H1 (cell line): ENCODE measurements around the gene GFY. TPM values are rescaled to one million over a fixed set of nuclear protein-coding genes. Genes with fewer than 3 reads are reported as not detected.

Experiments
- CTCF ChIA-PET: fragments of 300-600 bp; sonication (Branson Sonifier 250); formaldehyde crosslinking; loops from one replicate; lab custom pipeline; 2021; ENCODE audit not compliant: partially characterized antibody; lab: Charles Lee
- POLR2A ChIA-PET: fragments of 300-600 bp; sonication (Branson Sonifier 250); formaldehyde crosslinking; loops from one replicate; lab custom pipeline; 2021; ENCODE audit warnings: inconsistent platforms; ENCODE audit not compliant: partially characterized antibody; lab: Charles Lee
- DNase-seq, 2 experiments: peaks; one replicate each; pipeline versions ENCODE4 v3.0.0 to v3.0.0-alpha.2; 2010 to 2022; ENCODE audit warnings: low spot score in 2 of 2, low read depth in 1 of 2, mixed read lengths in 1 of 2
- FAIRE-seq: peaks from 2 replicates; lab custom pipeline; 2011; peaks lifted over from hg19 to GRCh38; lab: Jason Lieb, UNC
- H2AFZ ChIP-seq: 2 replicates; pipeline ENCODE4 v1.8.1; 2012; ENCODE audit warnings: low read length, inconsistent platforms
- H2AK5ac ChIP-seq: 2 replicates; pipeline ENCODE4 v1.6.1; 2013; ENCODE audit warnings: low read depth, low read length
- H2BK120ac ChIP-seq: replicated peaks from 2 replicates; pipeline ENCODE3; 2013; ENCODE audit warnings: low read depth, low read length, inconsistent platforms
- H2BK12ac ChIP-seq: 2 replicates; pipeline ENCODE4 v1.6.1; 2013; ENCODE audit warnings: low read depth, low read length
- H2BK15ac ChIP-seq: 2 replicates; pipeline ENCODE4 v1.6.1; 2013; ENCODE audit warnings: low read length
- H2BK20ac ChIP-seq: 2 replicates; pipeline ENCODE4 v1.6.1; 2013; ENCODE audit warnings: low read length
- H2BK5ac ChIP-seq: 2 replicates; pipeline ENCODE4 v1.6.1; 2013; ENCODE audit warnings: low read depth, low read length
- H3K14ac ChIP-seq: 2 replicates; pipeline ENCODE4 v1.6.1; 2013; ENCODE audit warnings: inconsistent platforms; ENCODE audit not compliant: insufficient read length
- H3K18ac ChIP-seq: 2 replicates; pipeline ENCODE4 v1.6.1; 2013; ENCODE audit warnings: low read length; ENCODE audit errors: extremely low read depth
- H3K23ac ChIP-seq: 2 replicates; pipeline ENCODE4 v1.6.1; 2013; ENCODE audit warnings: inconsistent platforms; ENCODE audit not compliant: insufficient read length
- H3K23me2 ChIP-seq: 2 replicates; pipeline ENCODE4 v1.6.1; 2013; ENCODE audit warnings: low read depth, low read length
- H3K27ac ChIP-seq: 2 replicates; pipeline ENCODE4 v1.6.1; 2011; ENCODE audit warnings: low read depth, low read length, inconsistent platforms
- H3K27me3 ChIP-seq, 4 experiments: replicated peaks in 1 of 4; 1 replicate in 1 of 4; 2 replicates in 3 of 4; pipeline versions ENCODE4 v1.6.1 to v1.8.1; 2011 to 2013; ENCODE audit warnings: low read length in 3 of 4, mild to moderate bottlenecking in 3 of 4, inconsistent platforms in 2 of 4, mixed read lengths in 2 of 4, moderate library complexity in 1 of 4; ENCODE audit not compliant: control insufficient read depth in 3 of 4, insufficient read depth in 3 of 4; ENCODE audit errors: extremely low read depth in 1 of 4
- H3K36me3 ChIP-seq, 4 experiments: 2 replicates each; pipeline versions ENCODE4 v1.6.1 to v1.8.1; 2011 to 2013; ENCODE audit warnings: mild to moderate bottlenecking in 4 of 4, low read length in 3 of 4, moderate library complexity in 2 of 4, control low read depth in 1 of 4, inconsistent platforms in 1 of 4; ENCODE audit not compliant: insufficient read depth in 4 of 4, control insufficient read depth in 2 of 4
- H3K4ac ChIP-seq: replicated peaks from 2 replicates; pipeline ENCODE3; 2013; ENCODE audit warnings: low read length, low read depth, mixed read lengths, inconsistent platforms; ENCODE audit not compliant: insufficient read length
- H3K4me1 ChIP-seq, 4 experiments: replicated peaks in 1 of 4; 1 replicate in 1 of 4; 2 replicates in 3 of 4; pipeline versions ENCODE4 v1.6.1 to v1.8.1; 2011 to 2013; ENCODE audit warnings: low read length in 3 of 4, inconsistent platforms in 2 of 4, mixed read lengths in 1 of 4; ENCODE audit not compliant: insufficient read depth in 4 of 4, control insufficient read depth in 3 of 4
- H3K4me2 ChIP-seq, 2 experiments: 2 replicates each; pipeline versions ENCODE4 v1.6.1 to v1.8.1; 2011 to 2013; ENCODE audit warnings: low read depth in 2 of 2, low read length in 2 of 2, control low read depth in 1 of 2, inconsistent platforms in 1 of 2, mild to moderate bottlenecking in 1 of 2; ENCODE audit not compliant: insufficient read depth in 1 of 2
- H3K4me3 ChIP-seq, 4 experiments: fragments of 200-600, 300-600 bp in 1 of 4; sonication (generic), shearing (Covaris generic), sonication (Bioruptor Twin) in 1 of 4; 2 replicates each; pipeline versions ENCODE4 v1.5.1 to v1.8.1; 2011 to 2016; ENCODE audit warnings: low read length in 4 of 4, low read depth in 3 of 4, control low read depth in 2 of 4, inconsistent platforms in 2 of 4, mild to moderate bottlenecking in 2 of 4, mixed read lengths in 1 of 4, moderate library complexity in 1 of 4; ENCODE audit not compliant: insufficient read depth in 2 of 4; ENCODE audit errors: extremely low read depth in 1 of 4
- H3K56ac ChIP-seq: replicated peaks from 2 replicates; pipeline ENCODE3; 2013; ENCODE audit warnings: low read depth, mild to moderate bottlenecking, mixed read lengths, low read length, inconsistent platforms; ENCODE audit not compliant: insufficient read length
- H3K79me1 ChIP-seq: 2 replicates; pipeline ENCODE4 v1.6.1; 2013; ENCODE audit warnings: low read depth, low read length, control low read depth
- H3K79me2 ChIP-seq, 2 experiments: 2 replicates each; pipeline versions ENCODE4 v1.6.1 to v1.8.1; 2012 to 2013; ENCODE audit warnings: low read length in 2 of 2, mild to moderate bottlenecking in 2 of 2, inconsistent platforms in 1 of 2; ENCODE audit not compliant: insufficient read depth in 2 of 2, control insufficient read depth in 1 of 2
- H3K9ac ChIP-seq, 4 experiments: replicated peaks in 1 of 4; 1 replicate in 1 of 4; 2 replicates in 3 of 4; pipeline versions ENCODE4 v1.6.1 to v1.8.1; 2011 to 2013; ENCODE audit warnings: low read depth in 3 of 4, low read length in 3 of 4, control low read depth in 2 of 4, mild to moderate bottlenecking in 2 of 4, moderate library complexity in 2 of 4, inconsistent platforms in 1 of 4; ENCODE audit errors: extremely low read depth in 1 of 4
- H3K9me3 ChIP-seq, 2 experiments: 2 replicates each; pipeline versions ENCODE4 v1.6.1 to v1.8.1; 2012 to 2013; ENCODE audit warnings: mild to moderate bottlenecking in 2 of 2, moderate library complexity in 2 of 2, control low read depth in 1 of 2, inconsistent platforms in 1 of 2, low read depth in 1 of 2, low read length in 1 of 2, mixed read lengths in 1 of 2; ENCODE audit not compliant: insufficient read depth in 2 of 2
- H4K20me1 ChIP-seq, 2 experiments: replicated peaks in 1 of 2; 2 replicates each; pipeline versions ENCODE3 to v1.8.1; 2011 to 2013; ENCODE audit warnings: inconsistent platforms in 2 of 2, low read length in 2 of 2, mild to moderate bottlenecking in 1 of 2; ENCODE audit not compliant: insufficient read depth in 2 of 2, control insufficient read depth in 1 of 2
- H4K5ac ChIP-seq: 2 replicates; pipeline ENCODE4 v1.6.1; 2013; ENCODE audit warnings: low read length, low read depth, mixed read lengths, inconsistent platforms; ENCODE audit not compliant: insufficient read length
- H4K8ac ChIP-seq: 2 replicates; pipeline ENCODE4 v1.8.0; 2013; ENCODE audit warnings: mild to moderate bottlenecking, moderate library complexity, low read length, inconsistent platforms; ENCODE audit not compliant: insufficient read depth; ENCODE audit errors: extremely low read depth
- H4K91ac ChIP-seq: replicated peaks from 2 replicates; pipeline ENCODE3; 2013; ENCODE audit warnings: low read length, mixed read lengths, inconsistent platforms; ENCODE audit not compliant: insufficient read length
- MAFK ChIP-seq: IDR thresholded peaks from 2 replicates; pipeline ENCODE4 v1.6.1; 2012; ENCODE audit warnings: low read depth, mild to moderate bottlenecking, improper control_type of control experiment, low read length
- SIRT6 ChIP-seq: IDR thresholded peaks from one replicate; pipeline ENCODE4 v1.7.1; 2012; ENCODE audit warnings: low read length, inconsistent platforms
- WGBS, 2 experiments: shearing (Covaris generic) in 1 of 2; methylation state at CpG; one replicate each; pipeline versions ENCODE4 v1.1.6 to v1.1.7; 2013 to 2015; ENCODE audit warnings: low lambda C conversion rate in 2 of 2, mixed read lengths in 2 of 2, inconsistent platforms in 1 of 2, low coverage in 1 of 2, missing lambda C conversion rate in 1 of 2; ENCODE audit not compliant: insufficient replicate concordance in 2 of 2, insufficient coverage in 1 of 2, insufficient read length in 1 of 2; ENCODE audit errors: extremely low coverage in 1 of 2, missing lambda C conversion rate in 1 of 2; 5-methylcytosine and 5-hydroxymethylcytosine counted together
- polyA plus RNA-seq, 7 experiments: library from polyadenylated mRNA; depleted of rRNA in 3 of 7; stranded (reverse) in 5 of 7; unstranded in 2 of 7; fragments of >200 nt in 5 of 7; fragments of 200-250 nt in 2 of 7; gene quantifications; 1 replicate in 5 of 7; 2 replicates in 1 of 7; 4 replicates in 1 of 7; pipeline versions ENCODE4 v1.2.1 to v1.2.3, GENCODE V29; 2011 to 2013; ENCODE audit warnings: missing spikeins in 2 of 7, mixed read lengths in 2 of 7
- total RNA-seq: library from RNA; stranded (reverse); fragmentation: NEBNext Ultra II Directional; extraction: Animal tissue kit (Norgen Biotek cat#: 25700); gene quantifications from 2 replicates; pipeline ENCODE4 v1.2.1, GENCODE V29; 2021

GFY gene
- total and polyA plus RNA-seq, 2 of the 8 experiments (the other 6 are each of a cell fraction or from before 2014, with no cell fraction given), result 0.68 to 0.93 TPM

- no peak for FAIRE-seq
- ChIA-PET CTCF (interaction anchor here (0.5 to 2.0 kb wide), 5 partner anchors 8 to 90 kb away, joined by 3 to 11 read pairs (median 3); partner anchors contain the start of gene FLT3LG), POLR2A (no interaction called here)
- no peaks in the 10 kb centered on the region for H3K79me2 ChIP-seq
- H3K4me2 ChIP-seq, result no peak overlapping the region
- no peak overlapping the region for H3K14ac ChIP-seq
- no peak overlapping the region for H3K56ac ChIP-seq
- no peaks in the 10 kb centered on the region for H3K79me1 ChIP-seq
- no peak overlapping the region for H3K23ac ChIP-seq
- no peak overlapping the region for H3K4ac ChIP-seq
- H2BK12ac ChIP-seq, result no peak overlapping the region
- H2AFZ ChIP-seq, result no peak overlapping the region
- no peak overlapping the region for H2BK120ac ChIP-seq
- H4K8ac ChIP-seq, result no peak overlapping the region
- no peak overlapping the region for H3K18ac ChIP-seq
- no peaks in the 10 kb centered on the region for H3K36me3 ChIP-seq
- H3K4me1 ChIP-seq, result no peaks in the 10 kb centered on the region
- no peaks in the 10 kb centered on the region for H3K27me3 ChIP-seq
- no peak overlapping the region for H3K27ac ChIP-seq
- 71% methylated on average over 1 of the region's 1 CpG; no CpG with 5 or more reads in 1 of the 2 experiments for WGBS, 2 experiments
- H2BK5ac ChIP-seq, result no peak overlapping the region
- no peak overlapping the region for H2BK20ac ChIP-seq
- DNase-seq, result no peak
- no peak overlapping the region for H3K4me3 ChIP-seq
- TF ChIP-seq MAFK (peak; percentile 14; the same call in 1 of the 2 replicates), SIRT6 (no peak)
- H3K9me3 ChIP-seq, result peaks cover 0 to 7% of the 10 kb centered on the region in 2 experiments; a peak in 3 of 4 replicates
- H2AK5ac ChIP-seq, result no peak overlapping the region
- H4K91ac ChIP-seq, result no peak overlapping the region
- H4K20me1 ChIP-seq, result no peaks in the 10 kb centered on the region
- H3K9ac ChIP-seq, result no peak overlapping the region
- H2BK15ac ChIP-seq, result no peak overlapping the region
- H3K23me2 ChIP-seq, result no peaks in the 10 kb centered on the region
- H4K5ac ChIP-seq, result no peak overlapping the region
These were observed 41.6 kb upstream of the GFY start for GRCh38 chr19:49383599-49383998.
